Hepatocyte (in vitro differentiated cells): Measurements from ENCODE around the gene BARX1.

Experiments
- CTCF ChIP-seq: fragments of 200-600 bp; sonication (generic); IDR thresholded peaks from 2 replicates; pipeline ENCODE4 v1.5.1; 2016; ENCODE audit warnings: antibody characterized with exemption, mild to moderate bottlenecking; ENCODE audit not compliant: poor library complexity
- EZH2 ChIP-seq: fragments of 200-600 bp; sonication (generic); IDR thresholded peaks from 2 replicates; pipeline ENCODE4 v1.6.1; 2016; ENCODE audit warnings: antibody characterized with exemption, mild to moderate bottlenecking, borderline replicate concordance
- EZH2phosphoT487 ChIP-seq: fragments of 200-600 bp; sonication (generic); IDR thresholded peaks from one replicate; pipeline ENCODE4 v1.6.1; 2018; ENCODE audit warnings: antibody characterized with exemption, mild to moderate bottlenecking, low read depth, moderate library complexity; ENCODE audit not compliant: unreplicated experiment, severe bottlenecking

- no peak for TF ChIP-seq CTCF
- peak; percentile 79 for TF ChIP-seq EZH2
- peak; percentile 69 for TF ChIP-seq EZH2phosphoT487
These were observed 9.5 kb downstream of the BARX1 start for GRCh38 chr9:93945400-93946337.
